Esophagus squamous epithelium (tissue), 5 donors: Measurements from ENCODE around the gene RUNX1. TPM values are rescaled to one million over a fixed set of nuclear protein-coding genes. Genes with fewer than 3 reads are reported as not detected.

Experiments used
- DNase-seq: peaks from one replicate; lab custom pipeline; 2025; lab: John Stamatoyannopoulos, UW
- H3K27ac ChIP-seq, 4 donors: fragments of 200-600 bp; sonication (generic); one replicate each; pipeline ENCODE4 v1.5.1; 2016 to 2019; ENCODE audit warnings: mild to moderate bottlenecking in 1 of 4
- H3K27me3 ChIP-seq, 4 donors: fragments of 200-600 bp; sonication (generic); 1 replicate in 3 of 4; 2 replicates in 1 of 4; pipeline versions ENCODE4 v1.5.1 to v1.6.0; 2017 to 2021; ENCODE audit warnings: antibody characterized with exemption in 1 of 4
- H3K36me3 ChIP-seq, 3 donors: fragments of 200-600 bp; sonication (generic); one replicate each; pipeline ENCODE4 v1.5.1; 2016 to 2019
- H3K4me1 ChIP-seq, 3 donors: fragments of 200-600 bp; sonication (generic); one replicate each; pipeline ENCODE4 v1.5.1; 2017 to 2019
- H3K4me3 ChIP-seq, 4 donors: fragments of 200-600 bp; sonication (generic); 1 replicate in 3 of 4; 2 replicates in 1 of 4; pipeline ENCODE4 v1.5.1; 2016 to 2019; ENCODE audit warnings: mild to moderate bottlenecking in 2 of 4, moderate library complexity in 1 of 4
- H3K9me3 ChIP-seq, 3 donors: fragments of 200-600 bp; sonication (generic); one replicate each; pipeline ENCODE4 v1.5.1; 2016 to 2019
- CTCF ChIP-seq, 6 experiments: fragments of 450-650 bp in 4 of 6; fragments of 200-600 bp in 2 of 6; sonication (generic) in 2 of 6; IDR thresholded peaks; one replicate each; pipeline ENCODE4 v1.5.1; 2016 to 2019; ENCODE audit warnings: antibody characterized with exemption in 6 of 6, mild to moderate bottlenecking in 4 of 6, moderate library complexity in 4 of 6
- POLR2A ChIP-seq, 4 donors: fragments of 450-650 bp; IDR thresholded peaks; one replicate each; pipeline ENCODE4 v1.6.1; 2017; ENCODE audit warnings: antibody characterized with exemption in 4 of 4, mild to moderate bottlenecking in 4 of 4, moderate library complexity in 3 of 4
- WGBS, 2 donors: methylation state at CpG; one replicate each; pipeline ENCODE4 v1.1.5; 2018; 5-methylcytosine and 5-hydroxymethylcytosine counted together
- intact Hi-C: fragments of 100-400 bp; cut with DNase I; formaldehyde crosslinking; loops from one replicate; pipeline ENCODE4 v1.15.0; 2022
- total RNA-seq, 4 donors: library from RNA; depleted of rRNA; stranded (reverse); fragments of >200 nt; gene quantifications; one replicate each; pipeline ENCODE4 v1.1.0, GENCODE V29; 2016
- donor health status: DM: yes; HTN: yes; CAD: no.

Gene RUNX1
- total RNA-seq, 4 donors from 2014 or later: 8.2 to 25.4 (median 18.3) TPM

GRCh38 chr21:35037384-35037765 is 11.7 kb downstream of the RUNX1 start:
- peaks cover 0 to 24% (median 0%) of the 10 kb centered on the region in 3 donors for H3K4me1 ChIP-seq
- H3K4me3 ChIP-seq: no peak overlapping the region
- intact Hi-C loops: no loop called here
- 82 to 88% methylated on average over 4 to 5 of the region's 7 CpGs for WGBS, 2 donors
- H3K9me3 ChIP-seq: no peaks in the 10 kb centered on the region
- H3K27ac ChIP-seq: peak overlapping the region in 2 of 4 donors; percentile 38 to 57
- no peak for DNase-seq
- TF ChIP-seq CTCF (IDR thresholded peaks at IDR 0.05) (no peak), POLR2A (IDR thresholded peaks at IDR 0.05) (no peak)
- H3K27me3 ChIP-seq: no peaks in the 10 kb centered on the region
- no peaks in the 10 kb centered on the region for H3K36me3 ChIP-seq

GRCh38 chr21:35036465-35037383 is 12.4 kb downstream of the RUNX1 start:
- WGBS, 2 donors: 60 to 75% methylated on average over 9 to 11 of the region's 11 CpGs
- Histone ChIP-seq H3K27ac (peak overlapping the region in 2 of 4 donors; percentile 38 to 57), H3K27me3 (no peaks in the 10 kb centered on the region), H3K9me3 (no peaks in the 10 kb centered on the region), H3K4me3 (no peak overlapping the region), H3K36me3 (no peaks in the 10 kb centered on the region), H3K4me1 (peaks cover 0 to 18% (median 0%) of the 10 kb centered on the region in 3 donors)
- intact Hi-C loops: no loop called here
- no peak for TF ChIP-seq CTCF (IDR thresholded peaks at IDR 0.05)
- TF ChIP-seq POLR2A (IDR thresholded peaks at IDR 0.05): no peak
- DNase-seq: no peak

GRCh38 chr21:35035581-35035980 is 13.5 kb downstream of the RUNX1 start:
- Histone ChIP-seq H3K9me3 (no peaks in the 10 kb centered on the region), H3K27me3 (no peaks in the 10 kb centered on the region), H3K4me1 (peaks cover 0 to 18% (median 0%) of the 10 kb centered on the region in 3 donors), H3K27ac (no peak overlapping the region), H3K36me3 (no peaks in the 10 kb centered on the region), H3K4me3 (no peak overlapping the region)
- DNase-seq: no peak
- TF ChIP-seq CTCF (IDR thresholded peaks at IDR 0.05): no peak
- no peak for TF ChIP-seq POLR2A (IDR thresholded peaks at IDR 0.05)
- intact Hi-C loops: no loop called here
- WGBS, 2 donors: 70 to 79% methylated on average over 8 of the region's 8 CpGs

- no peaks in the 10 kb centered on the region for H3K27me3 ChIP-seq
- intact Hi-C loops: no loop called here
- no peak overlapping the region for H3K27ac ChIP-seq
- no peaks in the 10 kb centered on the region for H3K9me3 ChIP-seq
- peaks cover 0 to 18% (median 0%) of the 10 kb centered on the region in 3 donors for H3K4me1 ChIP-seq
- H3K4me3 ChIP-seq: no peak overlapping the region
- WGBS, 2 donors: 89 to 93% methylated on average over 8 of the region's 8 CpGs
- TF ChIP-seq CTCF (IDR thresholded peaks at IDR 0.05): no peak
- TF ChIP-seq POLR2A (IDR thresholded peaks at IDR 0.05): no peak
- DNase-seq: no peak
- H3K36me3 ChIP-seq: no peaks in the 10 kb centered on the region
These were observed 14.0 kb downstream of the RUNX1 start for GRCh38 chr21:35035116-35035515.

GRCh38 chr21:35034203-35034926 is 14.7 kb downstream of the RUNX1 start:
- H3K36me3 ChIP-seq: no peaks in the 10 kb centered on the region
- 94 to 95% methylated on average over 9 of the region's 9 CpGs for WGBS, 2 donors
- H3K4me1 ChIP-seq: peaks cover 0 to 18% (median 0%) of the 10 kb centered on the region in 3 donors
- H3K27ac ChIP-seq: no peak overlapping the region
- H3K4me3 ChIP-seq: no peak overlapping the region
- TF ChIP-seq CTCF (IDR thresholded peaks at IDR 0.05) (no peak), POLR2A (IDR thresholded peaks at IDR 0.05) (no peak)
- H3K9me3 ChIP-seq: no peaks in the 10 kb centered on the region
- no peak for DNase-seq
- no peaks in the 10 kb centered on the region for H3K27me3 ChIP-seq
- intact Hi-C loops: no loop called here
